ENCODE measurements around the gene B4GALNT2. TPM values are rescaled to one million over a fixed set of nuclear protein-coding genes. Genes with fewer than 3 reads are reported as not detected.
"Not testable (repeated sequence)": the region's sequence is repeated elsewhere in the genome, so short reads cannot be mapped to it uniquely, and the experiment has no call there.

B4GALNT2 gene
- total and polyA plus RNA-seq, 2 donors (not counting 1 experiment from before 2014, with no cell fraction given) = 0.12 TPM; not detected in 1

GRCh38 chr17:49123061-49123460 is 9.5 kb upstream of the B4GALNT2 start:
- H3K36me3 ChIP-seq (replicated peaks in 1 of 2; ENCODE audit: control extremely low read depth in 1 of 2, control insufficient read depth in 1 of 2, extremely low read depth in 1 of 2, insufficient read depth in 2 of 2, low read length in 1 of 2) = no peaks in the 10 kb centered on the region
- ChIA-PET POLR2A (no interaction called here), CTCF (interaction anchor here (0.6 kb wide), 2 partner anchors 57 to 75 kb away, joined by 3 read pairs; no protein-coding TSS in a partner anchor)
- no peaks in the 10 kb centered on the region for H3K9me3 Mint-ChIP-seq (ENCODE audit: insufficient read depth)
- H3K79me2 ChIP-seq (ENCODE audit: control insufficient read depth, insufficient read depth, low read length) = no peaks in the 10 kb centered on the region
- H3K27me3 Mint-ChIP-seq = peaks cover 29% of the 10 kb centered on the region
- no peak overlapping the region for H3K4me3 ChIP-seq (ENCODE audit: control extremely low read depth in 1 of 5, extremely low read depth in 1 of 5, insufficient read depth in 1 of 5, low read depth in 2 of 5, low read length in 4 of 5)
- H3K9me3 ChIP-seq (ENCODE audit: control extremely low read depth in 1 of 3, control insufficient read depth in 2 of 3, insufficient read depth in 1 of 3, low read length in 2 of 3) = no peaks in the 10 kb centered on the region
- no peaks in the 10 kb centered on the region for H3K4me1 ChIP-seq (ENCODE audit: control insufficient read depth in 2 of 2, insufficient read depth in 2 of 2, low read length in 2 of 2)
- intact Hi-C loops (cut with micrococcal nuclease) = no loop called here
- H3K9ac ChIP-seq (ENCODE audit: low read length) = no peak overlapping the region
- TF ChIP-seq EZH2 (IDR thresholded peaks at IDR 0.05; ENCODE audit: borderline replicate concordance, insufficient read depth, low read depth, low read length, poor library complexity, severe bottlenecking) (no peak), CTCF (IDR thresholded peaks at IDR 0.05) (no peak)
- H3K27me3 ChIP-seq (replicated peaks in 1 of 4; ENCODE audit: control extremely low read depth in 1 of 4, control insufficient read depth in 3 of 4, insufficient read depth in 4 of 4, low read length in 3 of 4) = peaks cover 0 to 10% (median 6%) of the 10 kb centered on the region in 4 experiments
- no peak overlapping the region for H3K4me2 ChIP-seq (replicated peaks; ENCODE audit: low read depth, low read length, poor library complexity, severe bottlenecking)
- no peak overlapping the region for H3K4me3 Mint-ChIP-seq
- H2AFZ ChIP-seq (ENCODE audit: insufficient read depth, low read depth, low read length, poor library complexity, severe bottlenecking) = no peak overlapping the region
- no peaks in the 10 kb centered on the region for H3K4me1 Mint-ChIP-seq
- no CpG with 5 or more reads among the region's 1 CpG for WGBS (ENCODE audit: insufficient coverage)
- H3K27ac ChIP-seq (ENCODE audit: low read length in 2 of 2) = no peak overlapping the region
- ATAC-seq (ENCODE audit: low read depth) (no peak), DNase-seq (no peak)
- no peaks in the 10 kb centered on the region for H4K20me1 ChIP-seq (ENCODE audit: control insufficient read depth, insufficient read depth, low read length, poor library complexity, severe bottlenecking)
- H3K27ac Mint-ChIP-seq = no peak overlapping the region

GRCh38 chr17:49125449-49125848 is 7.1 kb upstream of the B4GALNT2 start:
- H3K79me2 ChIP-seq (ENCODE audit: control insufficient read depth, insufficient read depth, low read length) = no peaks in the 10 kb centered on the region
- no peaks in the 10 kb centered on the region for H3K4me1 ChIP-seq (ENCODE audit: control insufficient read depth in 2 of 2, insufficient read depth in 2 of 2, low read length in 2 of 2)
- H2AFZ ChIP-seq (ENCODE audit: insufficient read depth, low read depth, low read length, poor library complexity, severe bottlenecking) = no peak overlapping the region
- no peak overlapping the region for H3K27ac Mint-ChIP-seq
- intact Hi-C loops (cut with micrococcal nuclease) = no loop called here
- H3K9ac ChIP-seq (ENCODE audit: low read length) = no peak overlapping the region
- no peak overlapping the region for H3K27ac ChIP-seq (ENCODE audit: low read length in 2 of 2)
- H3K4me3 ChIP-seq (ENCODE audit: control extremely low read depth in 1 of 5, extremely low read depth in 1 of 5, insufficient read depth in 1 of 5, low read depth in 2 of 5, low read length in 4 of 5) = no peak overlapping the region
- peaks cover 0 to 15% (median 4%) of the 10 kb centered on the region in 4 experiments for H3K27me3 ChIP-seq (replicated peaks in 1 of 4; ENCODE audit: control extremely low read depth in 1 of 4, control insufficient read depth in 3 of 4, insufficient read depth in 4 of 4, low read length in 3 of 4)
- no peaks in the 10 kb centered on the region for H3K9me3 Mint-ChIP-seq (ENCODE audit: insufficient read depth)
- DNase-seq (no peak), ATAC-seq (ENCODE audit: low read depth) (no peak)
- ChIA-PET CTCF (no interaction called here), POLR2A (no interaction called here)
- no peak overlapping the region for H3K4me2 ChIP-seq (replicated peaks; ENCODE audit: low read depth, low read length, poor library complexity, severe bottlenecking)
- 100% methylated on average over 6 of the region's 32 CpGs for WGBS (ENCODE audit: insufficient coverage)
- TF ChIP-seq EZH2 (IDR thresholded peaks at IDR 0.05; ENCODE audit: borderline replicate concordance, insufficient read depth, low read depth, low read length, poor library complexity, severe bottlenecking) (no peak), CTCF (IDR thresholded peaks at IDR 0.05) (no peak)
- no peaks in the 10 kb centered on the region for H3K36me3 ChIP-seq (replicated peaks in 1 of 2; ENCODE audit: control extremely low read depth in 1 of 2, control insufficient read depth in 1 of 2, extremely low read depth in 1 of 2, insufficient read depth in 2 of 2, low read length in 1 of 2)
- H3K9me3 ChIP-seq (ENCODE audit: control extremely low read depth in 1 of 3, control insufficient read depth in 2 of 3, insufficient read depth in 1 of 3, low read length in 2 of 3) = peaks cover 0 to 3% (median 0%) of the 10 kb centered on the region in 3 donors
- H3K4me1 Mint-ChIP-seq = no peaks in the 10 kb centered on the region
- no peak overlapping the region for H3K4me3 Mint-ChIP-seq
- H4K20me1 ChIP-seq (ENCODE audit: control insufficient read depth, insufficient read depth, low read length, poor library complexity, severe bottlenecking) = no peaks in the 10 kb centered on the region
- peaks cover 36% of the 10 kb centered on the region for H3K27me3 Mint-ChIP-seq

- POLR2A ChIA-PET; ATAC-seq (ENCODE audit: low read depth); CTCF ChIA-PET; H3K27ac ChIP-seq (ENCODE audit: low read length in 2 of 2); H3K9me3 ChIP-seq (ENCODE audit: control extremely low read depth in 1 of 3, control insufficient read depth in 2 of 3, insufficient read depth in 1 of 3, low read length in 2 of 3); H3K4me1 ChIP-seq (ENCODE audit: control insufficient read depth in 2 of 2, insufficient read depth in 2 of 2, low read length in 2 of 2); H3K36me3 ChIP-seq (replicated peaks in 1 of 2; ENCODE audit: control extremely low read depth in 1 of 2, control insufficient read depth in 1 of 2, extremely low read depth in 1 of 2, insufficient read depth in 2 of 2, low read length in 1 of 2); H3K79me2 ChIP-seq (ENCODE audit: control insufficient read depth, insufficient read depth, low read length); H3K4me3 ChIP-seq (ENCODE audit: control extremely low read depth in 1 of 5, extremely low read depth in 1 of 5, insufficient read depth in 1 of 5, low read depth in 2 of 5, low read length in 4 of 5); DNase-seq; intact Hi-C loops (cut with micrococcal nuclease); H4K20me1 ChIP-seq (ENCODE audit: control insufficient read depth, insufficient read depth, low read length, poor library complexity, severe bottlenecking); H3K9me3 Mint-ChIP-seq (ENCODE audit: insufficient read depth); H3K4me2 ChIP-seq (replicated peaks; ENCODE audit: low read depth, low read length, poor library complexity, severe bottlenecking); H3K4me3 Mint-ChIP-seq; H3K4me1 Mint-ChIP-seq; H2AFZ ChIP-seq (ENCODE audit: insufficient read depth, low read depth, low read length, poor library complexity, severe bottlenecking); H3K27ac Mint-ChIP-seq; H3K9ac ChIP-seq (ENCODE audit: low read length): not testable (repeated sequence)
- H3K27me3 Mint-ChIP-seq = peaks cover 41% of the 10 kb centered on the region
- WGBS (ENCODE audit: insufficient coverage) = no CpG with 5 or more reads among the region's 10 CpGs
- H3K27me3 ChIP-seq (replicated peaks in 1 of 4; ENCODE audit: control extremely low read depth in 1 of 4, control insufficient read depth in 3 of 4, insufficient read depth in 4 of 4, low read length in 3 of 4) = peaks cover 0 to 22% (median 3%) of the 10 kb centered on the region in 4 experiments
Measured at GRCh38 chr17:49126183-49126859, 6.2 kb upstream of the B4GALNT2 start.
